SU-DHL-6 (cell line): Measurements from ENCODE around the gene VPS26B.

ENCODE experiments used
- EZH2phosphoT487 ChIP-seq: fragments of 200-600 bp; sonication (generic), shearing (Covaris generic); conservative IDR thresholded peaks from 2 replicates; pipeline ENCODE4 v1.6.1; 2018; ENCODE audit warnings: mild to moderate bottlenecking, antibody characterized with exemption, low read length, moderate library complexity, mixed read lengths
- TF ChIP-seq, protein P1 (sequence below): fragments of 200-600 bp; sonication (generic); IDR thresholded peaks from one replicate; pipeline ENCODE4 v1.5.1; 2017; ENCODE audit warnings: antibody characterized with exemption, mild to moderate bottlenecking, low read length, moderate library complexity; ENCODE audit not compliant: insufficient read depth, poor library complexity, severe bottlenecking

DNA sequence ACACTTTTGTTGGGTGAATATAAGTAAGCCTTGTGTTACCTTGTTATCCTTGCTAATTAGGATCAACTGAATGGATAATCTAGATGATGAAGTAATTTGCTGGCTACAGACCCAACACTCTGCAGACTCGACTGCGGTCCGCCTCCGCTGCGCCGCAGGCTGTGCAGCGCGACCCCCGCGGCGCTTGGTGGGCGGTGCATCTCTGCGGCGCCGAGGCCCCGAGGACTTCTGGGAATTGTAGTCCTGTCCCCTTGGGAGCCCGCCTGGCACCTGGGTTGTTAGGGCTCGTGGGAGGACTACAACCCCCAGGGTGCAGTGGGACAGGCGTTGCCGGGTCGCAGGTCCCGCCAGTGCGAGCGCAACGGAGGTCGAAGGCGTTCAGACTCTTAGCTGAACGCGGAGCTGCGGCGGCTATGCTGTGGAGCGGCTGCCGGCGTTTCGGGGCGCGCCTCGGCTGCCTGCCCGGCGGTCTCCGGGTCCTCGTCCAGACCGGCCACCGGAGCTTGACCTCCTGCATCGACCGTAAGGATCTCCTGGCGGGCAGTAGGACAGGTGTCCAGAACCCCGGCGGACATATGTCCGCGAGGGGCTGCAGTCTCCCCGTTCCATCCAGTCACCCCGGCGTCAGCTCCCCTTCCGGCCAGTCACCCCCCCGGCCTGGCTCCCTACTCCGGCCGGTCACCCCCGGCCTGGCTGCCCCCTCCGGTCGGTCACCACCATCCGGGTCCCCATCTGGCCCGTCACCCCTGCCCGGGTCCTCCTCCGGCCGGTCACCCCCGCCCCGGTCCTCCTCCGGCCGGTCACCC is 28.9 kb downstream of the VPS26B start, which contains the start of the genes ACAD8 and THYN1:
- TF ChIP-seq EZH2phosphoT487, result no peak
- TF ChIP-seq, protein P1, sequence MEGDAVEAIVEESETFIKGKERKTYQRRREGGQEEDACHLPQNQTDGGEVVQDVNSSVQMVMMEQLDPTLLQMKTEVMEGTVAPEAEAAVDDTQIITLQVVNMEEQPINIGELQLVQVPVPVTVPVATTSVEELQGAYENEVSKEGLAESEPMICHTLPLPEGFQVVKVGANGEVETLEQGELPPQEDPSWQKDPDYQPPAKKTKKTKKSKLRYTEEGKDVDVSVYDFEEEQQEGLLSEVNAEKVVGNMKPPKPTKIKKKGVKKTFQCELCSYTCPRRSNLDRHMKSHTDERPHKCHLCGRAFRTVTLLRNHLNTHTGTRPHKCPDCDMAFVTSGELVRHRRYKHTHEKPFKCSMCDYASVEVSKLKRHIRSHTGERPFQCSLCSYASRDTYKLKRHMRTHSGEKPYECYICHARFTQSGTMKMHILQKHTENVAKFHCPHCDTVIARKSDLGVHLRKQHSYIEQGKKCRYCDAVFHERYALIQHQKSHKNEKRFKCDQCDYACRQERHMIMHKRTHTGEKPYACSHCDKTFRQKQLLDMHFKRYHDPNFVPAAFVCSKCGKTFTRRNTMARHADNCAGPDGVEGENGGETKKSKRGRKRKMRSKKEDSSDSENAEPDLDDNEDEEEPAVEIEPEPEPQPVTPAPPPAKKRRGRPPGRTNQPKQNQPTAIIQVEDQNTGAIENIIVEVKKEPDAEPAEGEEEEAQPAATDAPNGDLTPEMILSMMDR, result no peak
